Neuronal stem cell (in vitro differentiated cells): ENCODE results near the gene ZC3H12C.

Experiments
- DNase-seq: peaks from one replicate; pipeline ENCODE4 v3.0.0-alpha.2; 2013; ENCODE audit warnings: low spot score
- H2AFZ ChIP-seq: one replicate; pipeline ENCODE4 v1.6.1; 2013; ENCODE audit warnings: mild to moderate bottlenecking, low read length, inconsistent platforms
- H2AK5ac ChIP-seq: 2 replicates; pipeline ENCODE4 v1.6.1; 2013; ENCODE audit warnings: low read depth, mild to moderate bottlenecking, inconsistent platforms, low read length, moderate library complexity, mixed read lengths
- H2BK120ac ChIP-seq: 2 replicates; pipeline ENCODE4 v1.6.1; 2013; ENCODE audit warnings: low read depth, mild to moderate bottlenecking, inconsistent platforms, low read length, moderate library complexity, mixed read lengths
- H2BK12ac ChIP-seq: one replicate; pipeline ENCODE4 v1.6.1; 2013; ENCODE audit warnings: low read length, inconsistent platforms
- H2BK15ac ChIP-seq: 2 replicates; pipeline ENCODE4 v1.6.1; 2013; ENCODE audit warnings: mild to moderate bottlenecking, low read length, inconsistent platforms, mixed read lengths
- H2BK5ac ChIP-seq: one replicate; pipeline ENCODE4 v1.6.1; 2013; ENCODE audit warnings: inconsistent platforms, mild to moderate bottlenecking, low read length, moderate library complexity
- H3K14ac ChIP-seq: one replicate; pipeline ENCODE4 v1.6.1; 2013; ENCODE audit warnings: low read length, inconsistent platforms
- H3K18ac ChIP-seq: 2 replicates; pipeline ENCODE4 v1.6.1; 2013; ENCODE audit warnings: low read length, inconsistent platforms
- H3K23ac ChIP-seq: 2 replicates; pipeline ENCODE4 v1.6.1; 2013; ENCODE audit warnings: low read depth, mild to moderate bottlenecking, mixed read lengths, low read length, inconsistent platforms; ENCODE audit not compliant: poor library complexity
- H3K27ac ChIP-seq: replicated peaks from 3 replicates; pipeline ENCODE4 v1.5.1; 2013; ENCODE audit warnings: low read length, inconsistent platforms
- H3K27me3 ChIP-seq, 3 experiments: 2 replicates each; pipeline ENCODE4 v1.6.1; 2013; ENCODE audit warnings: low read length in 3 of 3, mild to moderate bottlenecking in 2 of 3, inconsistent platforms in 1 of 3, low read depth in 1 of 3, mixed read lengths in 1 of 3, moderate library complexity in 1 of 3; ENCODE audit not compliant: control insufficient read depth in 3 of 3, insufficient read depth in 3 of 3
- H3K36me3 ChIP-seq, 2 donors: replicated peaks in 1 of 2; 2 replicates each; pipeline ENCODE4 v1.6.1; 2013; ENCODE audit warnings: low read length in 2 of 2; ENCODE audit not compliant: control insufficient read depth in 2 of 2, insufficient read depth in 2 of 2
- H3K4ac ChIP-seq: 2 replicates; pipeline ENCODE4 v1.6.1; 2013; ENCODE audit warnings: inconsistent platforms, mild to moderate bottlenecking, low read length, moderate library complexity
- H3K4me1 ChIP-seq, 2 donors: 1 replicate in 1 of 2; 2 replicates in 1 of 2; pipeline ENCODE4 v1.6.1; 2013; ENCODE audit warnings: low read length in 2 of 2, low read depth in 1 of 2; ENCODE audit not compliant: control insufficient read depth in 2 of 2, insufficient read depth in 1 of 2
- H3K4me2 ChIP-seq: one replicate; pipeline ENCODE4 v1.6.1; 2013; ENCODE audit warnings: mild to moderate bottlenecking, low read length, inconsistent platforms; ENCODE audit not compliant: insufficient read depth, poor library complexity, severe bottlenecking
- H3K4me3 ChIP-seq, 2 donors: 2 replicates each; pipeline ENCODE4 v1.5.1; 2013; ENCODE audit warnings: low read length in 2 of 2, mild to moderate bottlenecking in 2 of 2, inconsistent platforms in 1 of 2, moderate library complexity in 1 of 2
- H3K79me1 ChIP-seq: one replicate; pipeline ENCODE4 v1.6.1; 2013; ENCODE audit warnings: low read depth, mild to moderate bottlenecking, inconsistent platforms, low read length, moderate library complexity
- H3K9ac ChIP-seq: one replicate; pipeline ENCODE4 v1.6.1; 2013; ENCODE audit warnings: mild to moderate bottlenecking, low read depth, low read length, inconsistent platforms; ENCODE audit not compliant: poor library complexity
- H3K9me3 ChIP-seq, 2 donors: replicated peaks in 1 of 2; 2 replicates each; pipeline versions ENCODE3 to v1.6.1; 2013; ENCODE audit warnings: low read length in 2 of 2, mild to moderate bottlenecking in 2 of 2, inconsistent platforms in 1 of 2, low read depth in 1 of 2, mixed read lengths in 1 of 2, moderate library complexity in 1 of 2; ENCODE audit not compliant: control insufficient read depth in 2 of 2, insufficient read depth in 1 of 2
- H4K8ac ChIP-seq: one replicate; pipeline ENCODE4 v1.6.1; 2013; ENCODE audit warnings: low read depth, mild to moderate bottlenecking, inconsistent platforms, low read length, moderate library complexity
- H4K91ac ChIP-seq: one replicate; pipeline ENCODE4 v1.6.1; 2013; ENCODE audit warnings: low read length, low read depth, mild to moderate bottlenecking, inconsistent platforms; ENCODE audit not compliant: poor library complexity
- WGBS, 2 donors: extraction: QIAGEN DNeasy Blood & Tissue Kit; methylation state at CpG; one replicate each; pipeline ENCODE4 v1.1.7; 2013; ENCODE audit warnings: missing lambda C conversion rate in 2 of 2, mixed read lengths in 1 of 2; ENCODE audit not compliant: insufficient read length in 2 of 2, insufficient replicate concordance in 1 of 2; ENCODE audit errors: extremely low coverage in 2 of 2; 5-methylcytosine and 5-hydroxymethylcytosine counted together

The ZC3H12C gene

GRCh38 chr11:110076371-110076965 is 16.7 kb upstream of the ZC3H12C start:
- no peak overlapping the region for H2BK12ac ChIP-seq
- no peak overlapping the region for H4K8ac ChIP-seq
- no peak overlapping the region for H3K23ac ChIP-seq
- no peaks in the 10 kb centered on the region for H3K79me1 ChIP-seq
- no peak overlapping the region for H3K4ac ChIP-seq
- H2BK5ac ChIP-seq, result no peak overlapping the region
- no CpG with 5 or more reads among the region's 7 CpGs for WGBS, 2 donors
- H2AFZ ChIP-seq, result no peak overlapping the region
- no peaks in the 10 kb centered on the region for H3K27me3 ChIP-seq
- no peak overlapping the region for H3K27ac ChIP-seq
- H2BK120ac ChIP-seq, result no peak overlapping the region
- H3K4me3 ChIP-seq, result no peak overlapping the region
- no peak overlapping the region for H4K91ac ChIP-seq
- DNase-seq, result no peak
- H3K9ac ChIP-seq, result no peak overlapping the region
- H3K4me1 ChIP-seq, result peaks cover 4 to 7% of the 10 kb centered on the region in 2 donors
- no peaks in the 10 kb centered on the region for H3K36me3 ChIP-seq
- no peak overlapping the region for H2AK5ac ChIP-seq
- no peak overlapping the region for H3K18ac ChIP-seq
- no peak overlapping the region for H2BK15ac ChIP-seq
- H3K14ac ChIP-seq, result no peak overlapping the region
- peaks cover 3 to 7% of the 10 kb centered on the region in 2 donors for H3K9me3 ChIP-seq
- no peak overlapping the region for H3K4me2 ChIP-seq

GRCh38 chr11:110077346-110077745 is 15.8 kb upstream of the ZC3H12C start:
- Histone ChIP-seq H3K79me1 (no peaks in the 10 kb centered on the region), H3K4me2 (no peak overlapping the region), H3K9ac (no peak overlapping the region), H3K18ac (no peak overlapping the region), H3K27me3 (no peaks in the 10 kb centered on the region), H3K4me3 (no peak overlapping the region), H3K36me3 (no peaks in the 10 kb centered on the region), H3K9me3 (peaks cover 3 to 7% of the 10 kb centered on the region in 2 donors), H2BK15ac (no peak overlapping the region), H4K8ac (no peak overlapping the region), H2AFZ (peak overlapping the region; percentile 71), H2BK120ac (no peak overlapping the region), H2BK12ac (no peak overlapping the region), H2AK5ac (no peak overlapping the region), H3K4ac (no peak overlapping the region), H3K23ac (no peak overlapping the region), H4K91ac (no peak overlapping the region), H2BK5ac (no peak overlapping the region), H3K27ac (no peak overlapping the region), H3K4me1 (peaks cover 4 to 7% of the 10 kb centered on the region in 2 donors), H3K14ac (no peak overlapping the region)
- no peak for DNase-seq
- no CpG with 5 or more reads among the region's 1 CpG for WGBS, 2 donors

DNA sequence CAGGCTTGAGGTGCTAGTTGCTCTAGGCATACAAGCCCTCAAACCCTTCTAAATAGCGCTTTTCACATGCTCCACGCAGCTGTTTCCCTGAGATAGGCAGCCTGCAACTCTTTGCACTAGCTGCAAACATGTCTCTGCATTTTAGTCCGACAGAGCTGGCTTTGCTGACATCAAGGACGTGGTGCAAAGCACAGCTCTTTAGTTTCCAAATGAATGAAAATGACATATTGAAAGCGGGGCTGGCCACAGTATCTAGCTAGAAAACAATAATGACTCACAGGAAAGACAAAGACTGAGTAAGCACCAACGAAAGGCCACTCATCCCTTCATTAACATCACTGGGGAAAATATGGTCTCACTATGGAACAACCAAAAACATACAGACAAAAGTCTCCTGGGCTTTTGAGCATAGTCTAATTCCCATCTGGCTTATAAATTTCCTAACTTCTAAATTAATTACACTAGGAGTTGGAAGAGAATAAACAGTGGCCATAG is 15.3 kb upstream of the ZC3H12C start:
- no peak overlapping the region for H3K18ac ChIP-seq
- no peaks in the 10 kb centered on the region for H3K79me1 ChIP-seq
- no peaks in the 10 kb centered on the region for H3K36me3 ChIP-seq
- H3K4me3 ChIP-seq, result no peak overlapping the region
- H3K27ac ChIP-seq, result no peak overlapping the region
- H3K4ac ChIP-seq, result no peak overlapping the region
- H3K4me1 ChIP-seq, result peaks cover 4 to 7% of the 10 kb centered on the region in 2 donors
- H4K8ac ChIP-seq, result no peak overlapping the region
- no peak overlapping the region for H2BK15ac ChIP-seq
- peak overlapping the region; percentile 71 for H2AFZ ChIP-seq
- no peak overlapping the region for H3K9ac ChIP-seq
- no peak overlapping the region for H2BK5ac ChIP-seq
- H4K91ac ChIP-seq, result no peak overlapping the region
- H3K9me3 ChIP-seq, result peaks cover 3 to 7% of the 10 kb centered on the region in 2 donors
- H3K4me2 ChIP-seq, result no peak overlapping the region
- H3K14ac ChIP-seq, result no peak overlapping the region
- H2BK12ac ChIP-seq, result no peak overlapping the region
- DNase-seq, result no peak
- H3K27me3 ChIP-seq, result no peaks in the 10 kb centered on the region
- H2BK120ac ChIP-seq, result no peak overlapping the region
- no peak overlapping the region for H3K23ac ChIP-seq
- no CpG with 5 or more reads among the region's 6 CpGs for WGBS, 2 donors
- H2AK5ac ChIP-seq, result no peak overlapping the region

DNA sequence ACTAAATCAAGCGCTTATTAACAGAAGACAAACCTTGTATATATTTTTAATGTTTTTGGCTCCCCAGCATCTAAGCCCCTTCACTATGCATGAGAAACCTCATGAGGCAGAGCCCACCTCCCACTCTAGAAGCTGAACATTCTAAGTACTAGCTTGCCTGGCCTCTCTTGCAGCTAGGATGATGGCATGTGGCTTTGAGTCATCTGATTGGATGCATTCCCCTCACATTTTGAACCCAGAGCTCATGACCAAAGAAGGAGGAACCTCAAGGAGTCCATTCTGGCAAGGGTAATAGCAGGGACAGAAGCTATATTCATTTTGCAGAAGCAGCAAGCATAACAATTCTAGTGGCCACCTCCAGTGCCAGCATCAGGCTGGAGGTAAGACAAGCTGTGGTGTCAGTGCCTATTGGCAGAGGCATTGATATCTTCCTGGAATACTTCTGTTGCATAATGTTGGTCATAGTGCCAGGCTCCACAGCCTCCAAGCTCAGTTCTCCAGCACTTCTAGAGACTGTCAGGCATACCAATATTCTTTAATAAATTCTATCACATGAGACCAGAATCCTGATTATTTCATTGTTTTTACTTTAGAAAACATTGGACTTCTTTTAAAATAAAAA is 14.2 kb upstream of the ZC3H12C start:
- H3K23ac ChIP-seq, result no peak overlapping the region
- no peak overlapping the region for H3K18ac ChIP-seq
- no peak overlapping the region for H2AFZ ChIP-seq
- H3K9me3 ChIP-seq, result peaks cover 3 to 7% of the 10 kb centered on the region in 2 donors
- H4K8ac ChIP-seq, result no peak overlapping the region
- H2BK120ac ChIP-seq, result no peak overlapping the region
- no peak overlapping the region for H2BK12ac ChIP-seq
- H3K79me1 ChIP-seq, result no peaks in the 10 kb centered on the region
- H3K27me3 ChIP-seq, result no peaks in the 10 kb centered on the region
- no peak overlapping the region for H3K4me2 ChIP-seq
- H3K4ac ChIP-seq, result no peak overlapping the region
- no peak overlapping the region for H2BK15ac ChIP-seq
- no CpG with 5 or more reads among the region's 1 CpG for WGBS, 2 donors
- no peak overlapping the region for H4K91ac ChIP-seq
- no peak overlapping the region for H3K27ac ChIP-seq
- no peak overlapping the region for H2AK5ac ChIP-seq
- no peaks in the 10 kb centered on the region for H3K36me3 ChIP-seq
- H3K9ac ChIP-seq, result no peak overlapping the region
- no peak overlapping the region for H3K4me3 ChIP-seq
- no peak overlapping the region for H2BK5ac ChIP-seq
- H3K4me1 ChIP-seq, result peaks cover 4 to 7% of the 10 kb centered on the region in 2 donors
- H3K14ac ChIP-seq, result no peak overlapping the region
- DNase-seq, result no peak
